EL (cell line): Measurements from ENCODE around the gene NUMA1.

Source experiments
- DNase-seq: peaks from one replicate; pipeline ENCODE4 v3.0.0-alpha.2; 2016

NUMA1 gene

GRCh38 chr11:72012897-72013721 is 67.2 kb downstream of the NUMA1 start:
- no peak for DNase-seq

GRCh38 chr11:72012091-72012630 is 68.2 kb downstream of the NUMA1 start:
- DNase-seq = no peak

GRCh38 chr11:72010529-72011233 is 69.7 kb downstream of the NUMA1 start:
- DNase-seq = no peak

- no peak for DNase-seq
These were observed 71.2 kb downstream of the NUMA1 start for GRCh38 chr11:72009156-72009555.

- no peak for DNase-seq
These were observed 71.6 kb downstream of the NUMA1 start for GRCh38 chr11:72008728-72009127.

GRCh38 chr11:72007587-72007986 is 72.8 kb downstream of the NUMA1 start:
- no peak for DNase-seq

- DNase-seq = no peak
These were observed 73.3 kb downstream of the NUMA1 start for GRCh38 chr11:72007089-72007476.

GRCh38 chr11:72006309-72007088 is 73.8 kb downstream of the NUMA1 start:
- no peak for DNase-seq

- DNase-seq = no peak
These were observed 74.7 kb downstream of the NUMA1 start for GRCh38 chr11:72005347-72006260.

GRCh38 chr11:72004515-72005346 is 75.6 kb downstream of the NUMA1 start:
- no peak for DNase-seq

- DNase-seq = no peak
These were observed 76.6 kb downstream of the NUMA1 start for GRCh38 chr11:72003776-72004171.

GRCh38 chr11:72002841-72003775 is 77.2 kb downstream of the NUMA1 start:
- no peak for DNase-seq

- no peak for DNase-seq
These were observed 78.3 kb downstream of the NUMA1 start for GRCh38 chr11:72001834-72002591.

GRCh38 chr11:72001285-72001684 is 79.1 kb downstream of the NUMA1 start:
- DNase-seq = no peak

- DNase-seq = no peak
These were observed 80.0 kb downstream of the NUMA1 start for GRCh38 chr11:72000202-72000867.

- DNase-seq = no peak
These were observed 80.5 kb downstream of the NUMA1 start for GRCh38 chr11:71999798-72000197.

GRCh38 chr11:71999362-71999761 is 81.0 kb downstream of the NUMA1 start:
- DNase-seq = peak; percentile 53

- no peak for DNase-seq
These were observed 81.6 kb downstream of the NUMA1 start, which contains the start of gene IL18BP for GRCh38 chr11:71998649-71999310. Gene IL18BP (plus strand): TSS chr11:71998909. CDS start chr11:71999985, 1,076 bp downstream.
